ENCODE results near the gene AHCYL1.

The AHCYL1 gene

DNA sequence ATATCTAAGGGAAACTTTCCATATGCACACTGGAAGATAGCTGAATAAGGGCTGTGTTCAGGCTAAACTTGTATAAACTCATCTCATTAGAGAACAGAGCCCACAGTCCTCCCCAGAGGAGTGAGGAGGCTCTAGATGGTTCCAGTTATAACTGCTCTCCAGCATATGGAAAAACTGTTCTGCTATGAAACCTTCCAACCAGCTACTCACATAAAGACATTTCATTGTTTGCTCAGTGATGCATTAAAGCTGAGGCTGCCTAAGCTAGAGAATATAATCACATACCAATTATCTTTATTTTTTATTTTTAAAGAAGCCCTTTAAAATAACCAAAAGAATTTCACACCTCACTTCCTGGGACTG, 13.3 kb downstream of the AHCYL1 start:
- Histone ChIP-seq H3K4me3 (ENCODE audit: low read depth, low read length) (no peak overlapping the region), H3K79me2 (peaks cover 5% of the 10 kb centered on the region), H3K4me2 (ENCODE audit: low read length) (peak overlapping the region; percentile 29), H3K27me3 (ENCODE audit: control insufficient read depth, insufficient read depth, low read length) (no peaks in the 10 kb centered on the region), H3K36me3 (ENCODE audit: control insufficient read depth, insufficient read depth, low read length) (no peaks in the 10 kb centered on the region), H2AFZ (no peak overlapping the region), H3K4me1 (peaks cover 15% of the 10 kb centered on the region), H3K9ac (no peak overlapping the region), H3K9me3 (ENCODE audit: control insufficient read depth, low read length) (no peaks in the 10 kb centered on the region), H3K27ac (no peak overlapping the region)
- TF ChIP-seq, protein P1, sequence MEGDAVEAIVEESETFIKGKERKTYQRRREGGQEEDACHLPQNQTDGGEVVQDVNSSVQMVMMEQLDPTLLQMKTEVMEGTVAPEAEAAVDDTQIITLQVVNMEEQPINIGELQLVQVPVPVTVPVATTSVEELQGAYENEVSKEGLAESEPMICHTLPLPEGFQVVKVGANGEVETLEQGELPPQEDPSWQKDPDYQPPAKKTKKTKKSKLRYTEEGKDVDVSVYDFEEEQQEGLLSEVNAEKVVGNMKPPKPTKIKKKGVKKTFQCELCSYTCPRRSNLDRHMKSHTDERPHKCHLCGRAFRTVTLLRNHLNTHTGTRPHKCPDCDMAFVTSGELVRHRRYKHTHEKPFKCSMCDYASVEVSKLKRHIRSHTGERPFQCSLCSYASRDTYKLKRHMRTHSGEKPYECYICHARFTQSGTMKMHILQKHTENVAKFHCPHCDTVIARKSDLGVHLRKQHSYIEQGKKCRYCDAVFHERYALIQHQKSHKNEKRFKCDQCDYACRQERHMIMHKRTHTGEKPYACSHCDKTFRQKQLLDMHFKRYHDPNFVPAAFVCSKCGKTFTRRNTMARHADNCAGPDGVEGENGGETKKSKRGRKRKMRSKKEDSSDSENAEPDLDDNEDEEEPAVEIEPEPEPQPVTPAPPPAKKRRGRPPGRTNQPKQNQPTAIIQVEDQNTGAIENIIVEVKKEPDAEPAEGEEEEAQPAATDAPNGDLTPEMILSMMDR (IDR thresholded peaks at IDR 0.05), result no peak

DNA sequence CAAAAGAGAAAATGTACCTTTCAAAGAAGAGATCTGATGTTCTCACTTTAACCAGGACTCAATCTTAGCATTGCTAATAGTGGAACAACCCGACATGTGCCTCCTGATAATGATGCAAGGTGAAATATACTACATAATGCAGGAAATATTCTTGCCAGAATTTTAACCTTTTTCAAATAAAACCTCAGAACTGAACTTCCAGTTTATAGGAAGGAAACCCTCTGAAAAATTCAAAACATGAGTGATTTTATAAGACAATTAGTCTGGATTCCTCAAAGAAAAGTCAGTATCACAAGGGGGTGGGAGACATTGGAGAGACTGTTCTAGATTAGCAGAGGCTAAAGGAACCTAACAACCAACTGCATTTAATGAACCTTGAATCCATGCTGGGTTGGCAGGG, 18.1 kb downstream of the AHCYL1 start:
- TF ChIP-seq, protein P1 (IDR thresholded peaks at IDR 0.05), result no peak
- no peaks in the 10 kb centered on the region for H3K36me3 ChIP-seq (ENCODE audit: control insufficient read depth, insufficient read depth, low read length)
- no peak overlapping the region for H3K4me2 ChIP-seq (ENCODE audit: low read length)
- H3K4me3 ChIP-seq (ENCODE audit: low read depth, low read length), result no peak overlapping the region
- H3K9ac ChIP-seq, result no peak overlapping the region
- peaks cover 38% of the 10 kb centered on the region for H3K4me1 ChIP-seq
- no peaks in the 10 kb centered on the region for H3K27me3 ChIP-seq (ENCODE audit: control insufficient read depth, insufficient read depth, low read length)
- H2AFZ ChIP-seq, result no peak overlapping the region
- peak overlapping the region; percentile 85 for H3K27ac ChIP-seq
- no peaks in the 10 kb centered on the region for H3K79me2 ChIP-seq
- no peaks in the 10 kb centered on the region for H3K9me3 ChIP-seq (ENCODE audit: control insufficient read depth, low read length)

DNA sequence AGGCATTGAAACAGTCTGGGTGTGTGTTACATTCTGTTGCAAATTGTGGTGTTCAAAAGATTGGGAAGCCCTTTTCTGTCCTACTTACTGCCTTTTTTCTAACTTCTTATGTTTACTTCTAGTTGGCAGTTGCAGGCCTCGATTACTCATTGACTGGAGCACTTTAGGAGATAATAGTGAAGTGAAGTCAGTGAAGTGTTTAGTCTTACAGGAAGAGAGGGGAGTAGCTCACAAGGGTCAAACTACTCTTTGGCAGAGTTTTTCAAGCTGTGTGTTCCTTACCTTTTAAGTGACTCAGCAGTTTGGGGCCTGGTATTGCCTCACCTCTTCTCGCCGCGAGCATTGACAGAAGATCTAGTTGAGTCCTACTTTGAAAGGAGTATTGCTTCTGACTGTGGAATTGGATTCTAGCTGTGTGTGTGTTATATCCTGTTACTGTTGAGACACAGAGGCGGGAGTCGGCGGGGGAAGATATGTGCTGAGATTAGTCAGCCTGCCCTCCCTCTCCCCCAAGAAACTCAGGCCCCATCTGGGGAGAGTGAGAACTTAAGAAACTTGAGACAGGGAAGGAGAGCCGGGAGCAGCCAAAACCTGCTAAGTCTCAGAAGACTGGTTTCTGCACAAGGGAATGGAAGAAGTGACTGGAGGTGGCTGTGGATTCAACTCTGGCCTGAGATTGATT, 19.3 kb downstream of the AHCYL1 start:
- Histone ChIP-seq H2AFZ (no peak overlapping the region), H3K4me1 (peaks cover 38% of the 10 kb centered on the region), H3K4me2 (ENCODE audit: low read length) (peak overlapping the region; percentile 57), H3K79me2 (no peaks in the 10 kb centered on the region), H3K36me3 (ENCODE audit: control insufficient read depth, insufficient read depth, low read length) (no peaks in the 10 kb centered on the region), H3K27me3 (ENCODE audit: control insufficient read depth, insufficient read depth, low read length) (no peaks in the 10 kb centered on the region), H3K4me3 (ENCODE audit: low read depth, low read length) (peak overlapping the region; percentile 45), H3K27ac (peak overlapping the region; percentile 85), H3K9me3 (ENCODE audit: control insufficient read depth, low read length) (no peaks in the 10 kb centered on the region), H3K9ac (no peak overlapping the region)
- TF ChIP-seq, protein P1 (IDR thresholded peaks at IDR 0.05), result no peak

DNA sequence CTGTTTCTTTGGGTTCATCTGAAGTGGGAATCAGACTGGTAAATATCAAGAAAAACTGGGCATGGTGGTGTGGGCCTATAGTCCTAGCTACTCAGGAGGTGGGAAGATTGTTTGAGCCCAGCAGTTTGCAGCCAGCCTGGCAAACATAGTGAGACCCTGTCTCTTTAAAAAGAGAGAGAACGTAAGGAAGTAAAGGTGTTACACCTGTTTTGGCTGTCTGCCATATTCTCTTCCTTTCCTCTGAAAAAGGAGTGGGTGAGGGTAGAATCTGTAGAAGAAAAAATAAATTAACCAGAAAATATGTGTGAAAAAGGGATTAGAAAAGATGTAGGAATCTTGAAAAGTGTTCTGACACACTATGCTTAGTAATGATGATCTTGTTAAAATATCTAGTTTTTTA, 20.0 kb downstream of the AHCYL1 start:
- TF ChIP-seq, protein P1 (IDR thresholded peaks at IDR 0.05), result no peak
- Histone ChIP-seq H3K9me3 (ENCODE audit: control insufficient read depth, low read length) (no peaks in the 10 kb centered on the region), H3K79me2 (no peaks in the 10 kb centered on the region), H3K4me1 (peaks cover 38% of the 10 kb centered on the region), H3K9ac (no peak overlapping the region), H3K4me3 (ENCODE audit: low read depth, low read length) (peak overlapping the region; percentile 45), H3K27me3 (ENCODE audit: control insufficient read depth, insufficient read depth, low read length) (no peaks in the 10 kb centered on the region), H3K27ac (peak overlapping the region; percentile 85), H2AFZ (no peak overlapping the region), H3K36me3 (ENCODE audit: control insufficient read depth, insufficient read depth, low read length) (no peaks in the 10 kb centered on the region), H3K4me2 (ENCODE audit: low read length) (peak overlapping the region; percentile 57)

GRCh38 chr1:110005971-110006370, 21.4 kb downstream of the AHCYL1 start:
- H3K9me3 ChIP-seq (ENCODE audit: control insufficient read depth, low read length), result no peaks in the 10 kb centered on the region
- TF ChIP-seq, protein P1 (IDR thresholded peaks at IDR 0.05), result no peak
- no peaks in the 10 kb centered on the region for H3K79me2 ChIP-seq
- H2AFZ ChIP-seq, result no peak overlapping the region
- H3K4me1 ChIP-seq, result peaks cover 33% of the 10 kb centered on the region
- no peak overlapping the region for H3K4me2 ChIP-seq (ENCODE audit: low read length)
- no peaks in the 10 kb centered on the region for H3K27me3 ChIP-seq (ENCODE audit: control insufficient read depth, insufficient read depth, low read length)
- H3K9ac ChIP-seq, result no peak overlapping the region
- no peak overlapping the region for H3K4me3 ChIP-seq (ENCODE audit: low read depth, low read length)
- no peak overlapping the region for H3K27ac ChIP-seq
- H3K36me3 ChIP-seq (ENCODE audit: control insufficient read depth, insufficient read depth, low read length), result no peaks in the 10 kb centered on the region
